HepG2 (cell line): ENCODE data around the gene TAS2R13. TPM values are rescaled to one million over a fixed set of nuclear protein-coding genes. Genes with fewer than 3 reads are reported as not detected.

ENCODE experiments used
- AHR ChIP-seq: IDR thresholded peaks from 2 replicates; pipeline ENCODE4 v1.6.1; 2018; ENCODE audit warnings: missing genetic modification reagents, missing compliant biosample characterization
- ARHGAP35 ChIP-seq: sonication (generic); formaldehyde crosslinking; IDR thresholded peaks from 2 replicates; pipeline ENCODE4 v1.9.0; 2022; ENCODE audit warnings: mild to moderate bottlenecking, inconsistent platforms, moderate library complexity, missing genetic modification reagents, borderline replicate concordance
- DBP ChIP-seq: sonication (generic); formaldehyde crosslinking; IDR thresholded peaks from 2 replicates; pipeline ENCODE4 v1.4.0; 2020; ENCODE audit warnings: missing genetic modification reagents; ENCODE audit errors: not compliant biosample characterization
- EEA1 ChIP-seq: sonication (generic); formaldehyde crosslinking; IDR thresholded peaks from 2 replicates; pipeline ENCODE4 v1.5.1; 2020; ENCODE audit warnings: mild to moderate bottlenecking, missing genetic modification reagents, borderline replicate concordance
- IRF1 ChIP-seq: sonication (generic); formaldehyde crosslinking; IDR thresholded peaks from 2 replicates; pipeline ENCODE4 v1.4.0; 2020; ENCODE audit warnings: low read depth, mild to moderate bottlenecking, missing genetic modification reagents
- KAT8 ChIP-seq: IDR thresholded peaks from 2 replicates; pipeline ENCODE4 v1.6.1; 2016; ENCODE audit warnings: missing genetic modification reagents, missing compliant biosample characterization
- KDM6A ChIP-seq: IDR thresholded peaks from 2 replicates; pipeline ENCODE4 v1.6.1; 2016; ENCODE audit warnings: low read depth
- PCBP1 ChIP-seq: fragments of 200-400 bp; formaldehyde crosslinking; IDR thresholded peaks from 2 replicates; pipeline ENCODE4 v1.6.1; 2017; ENCODE audit warnings: mild to moderate bottlenecking, low read depth, low read length, borderline replicate concordance
- POLR2G ChIP-seq: fragments of 200-400 bp; formaldehyde crosslinking; IDR thresholded peaks from 2 replicates; pipeline ENCODE4 v1.6.1; 2018; ENCODE audit warnings: mild to moderate bottlenecking, low read depth, low read length, moderate library complexity
- REXO4 ChIP-seq: sonication (generic); formaldehyde crosslinking; IDR thresholded peaks from 2 replicates; pipeline ENCODE4 v1.8.0; 2022; ENCODE audit warnings: missing genetic modification reagents, mild to moderate bottlenecking, borderline replicate concordance
- TBP ChIP-seq: sonication (generic); formaldehyde crosslinking; IDR thresholded peaks from 2 replicates; pipeline ENCODE4 v1.5.0; 2020; ENCODE audit warnings: missing genetic modification reagents
- YY1 ChIP-seq: IDR thresholded peaks from 2 replicates; pipeline ENCODE4 v1.6.1; 2011; ENCODE audit warnings: low read length, low read depth, moderate library complexity, mild to moderate bottlenecking; ENCODE audit not compliant: insufficient read depth, insufficient replicate concordance
- ZBTB33 ChIP-seq: sonication (generic); formaldehyde crosslinking; IDR thresholded peaks from 2 replicates; pipeline ENCODE4 v1.4.0; 2020; ENCODE audit warnings: missing genetic modification reagents
- ZFP82 ChIP-seq: sonication (generic); formaldehyde crosslinking; IDR thresholded peaks from 2 replicates; pipeline ENCODE4 v1.5.1; 2020; ENCODE audit warnings: mild to moderate bottlenecking, missing genetic modification reagents, borderline replicate concordance
- ZMAT3 ChIP-seq: sonication (generic); formaldehyde crosslinking; conservative IDR thresholded peaks from 2 replicates; pipeline ENCODE4 v1.7.0; 2021; ENCODE audit warnings: missing genetic modification reagents
- ZNF160 ChIP-seq: sonication (generic); formaldehyde crosslinking; IDR thresholded peaks from 2 replicates; pipeline ENCODE4 v1.8.0; 2022; ENCODE audit warnings: mild to moderate bottlenecking, inconsistent platforms, missing genetic modification reagents
- ZNF230 ChIP-seq: sonication (generic); formaldehyde crosslinking; IDR thresholded peaks from 2 replicates; pipeline ENCODE4 v1.4.0; 2020; ENCODE audit warnings: mild to moderate bottlenecking, missing genetic modification reagents
- ZNF3 ChIP-seq: IDR thresholded peaks from 2 replicates; pipeline ENCODE4 v1.7.0; 2017; ENCODE audit warnings: inconsistent platforms
- ZNF543 ChIP-seq: sonication (generic); formaldehyde crosslinking; IDR thresholded peaks from 2 replicates; pipeline ENCODE4 v1.4.0; 2020; ENCODE audit warnings: mild to moderate bottlenecking, missing genetic modification reagents
- ZNF563 ChIP-seq: sonication (generic); formaldehyde crosslinking; IDR thresholded peaks from 2 replicates; pipeline ENCODE4 v1.8.0; 2022; ENCODE audit warnings: mild to moderate bottlenecking, moderate library complexity, missing genetic modification reagents
- ZNF777 ChIP-seq: sonication (generic); formaldehyde crosslinking; IDR thresholded peaks from 2 replicates; pipeline ENCODE4 v1.4.0; 2020; ENCODE audit warnings: missing genetic modification reagents
- ZNF850 ChIP-seq: sonication (generic); formaldehyde crosslinking; conservative IDR thresholded peaks from 2 replicates; pipeline ENCODE4 v1.9.0; 2021; ENCODE audit warnings: mild to moderate bottlenecking, missing genetic modification reagents
- polyA plus RNA-seq, 8 experiments: library from polyadenylated mRNA; depleted of rRNA in 3 of 8; stranded (reverse) in 7 of 8; unstranded in 1 of 8; fragments of >200 nt; fragmentation: Illumina TruSeq in 4 of 8; extraction: Trizol in 4 of 8; gene quantifications; 2 replicates each; pipeline versions ENCODE4 v1.2.1 to v1.2.3, GENCODE V29; 2011 to 2016; ENCODE audit warnings: low read depth in 4 of 8, missing spikeins in 1 of 8, mixed read lengths in 1 of 8; ENCODE audit not compliant: insufficient read depth in 1 of 8
- total RNA-seq, 5 experiments: library from RNA; depleted of rRNA; stranded (reverse); fragments of >200 nt; fragmentation: Illumina TruSeq; extraction: Trizol; gene quantifications; 2 replicates each; pipeline ENCODE4 v1.2.3, GENCODE V29; 2016; ENCODE audit warnings: low read depth in 1 of 5
- TF ChIP-seq, protein P1 (sequence below): sonication (generic); formaldehyde crosslinking; IDR thresholded peaks from 2 replicates; pipeline ENCODE4 v1.5.1; 2020; ENCODE audit warnings: mild to moderate bottlenecking, missing genetic modification reagents, moderate library complexity

The TAS2R13 gene
- total and polyA plus RNA-seq, 2 of the 13 experiments (the other 11 are each of a cell fraction or from before 2014, with no cell fraction given), result 0.33 to 1.3 TPM

GRCh38 chr12:10891937-10892336, 17.4 kb downstream of the TAS2R13 start (continued):
- TF ChIP-seq, protein P1, sequence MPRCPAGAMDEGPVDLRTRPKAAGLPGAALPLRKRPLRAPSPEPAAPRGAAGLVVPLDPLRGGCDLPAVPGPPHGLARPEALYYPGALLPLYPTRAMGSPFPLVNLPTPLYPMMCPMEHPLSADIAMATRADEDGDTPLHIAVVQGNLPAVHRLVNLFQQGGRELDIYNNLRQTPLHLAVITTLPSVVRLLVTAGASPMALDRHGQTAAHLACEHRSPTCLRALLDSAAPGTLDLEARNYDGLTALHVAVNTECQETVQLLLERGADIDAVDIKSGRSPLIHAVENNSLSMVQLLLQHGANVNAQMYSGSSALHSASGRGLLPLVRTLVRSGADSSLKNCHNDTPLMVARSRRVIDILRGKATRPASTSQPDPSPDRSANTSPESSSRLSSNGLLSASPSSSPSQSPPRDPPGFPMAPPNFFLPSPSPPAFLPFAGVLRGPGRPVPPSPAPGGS, result no peak
- TF ChIP-seq EEA1 (CRISPR knock-in tag), result no peak
- TF ChIP-seq AHR (CRISPR knock-in tag), result no peak
- TF ChIP-seq ZNF3 (CRISPR knock-in tag), result peak; percentile 42; the same call in 1 of the 2 replicates
- peak; percentile 82; the same call in 1 of the 2 replicates for TF ChIP-seq ZMAT3 (CRISPR knock-in tag)
- TF ChIP-seq ZNF160 (CRISPR knock-in tag), result 0 out of 2 replicates have a peak, but pooled peaks have one; percentile 32
- peak; percentile 99 for TF ChIP-seq KDM6A
- no peak for TF ChIP-seq ZFP82 (CRISPR knock-in tag)
- no peak for TF ChIP-seq REXO4 (CRISPR knock-in tag)
- peak; percentile 79 for TF ChIP-seq ZBTB33 (CRISPR knock-in tag)
- TF ChIP-seq DBP (CRISPR knock-in tag), result no peak
- no peak for TF ChIP-seq TBP (CRISPR knock-in tag)
- TF ChIP-seq YY1, result no peak
- TF ChIP-seq KAT8 (CRISPR knock-in tag), result peak; percentile 73
- no peak for TF ChIP-seq ZNF777
- no peak for TF ChIP-seq ZNF230 (CRISPR knock-in tag)
- no peak for TF ChIP-seq ZNF850 (CRISPR knock-in tag)
- no peak; the same call in 1 of the 2 replicates for TF ChIP-seq ZNF563
- 0 out of 2 replicates have a peak, but pooled peaks have one; percentile 66 for TF ChIP-seq ZNF543 (CRISPR knock-in tag)
- TF ChIP-seq POLR2G, result peak; percentile 54; the same call in 1 of the 2 replicates
- no peak for TF ChIP-seq PCBP1
- TF ChIP-seq ARHGAP35, result no peak
- no peak for TF ChIP-seq IRF1 (CRISPR knock-in tag)
